B cell (primary cell): ENCODE data around the gene SHOC2.

Experiments
- CTCF ChIP-seq: fragments of 200-600 bp; IDR thresholded peaks from one replicate; pipeline ENCODE4 v1.8.0; 2022; ENCODE audit warnings: antibody characterized with exemption, mild to moderate bottlenecking
- EZH2 ChIP-seq: IDR thresholded peaks from 2 replicates; pipeline ENCODE4 v1.6.1; 2012; ENCODE audit warnings: borderline replicate concordance, low read depth, mild to moderate bottlenecking, moderate library complexity, low read length; ENCODE audit not compliant: insufficient read depth, poor library complexity, severe bottlenecking

DNA sequence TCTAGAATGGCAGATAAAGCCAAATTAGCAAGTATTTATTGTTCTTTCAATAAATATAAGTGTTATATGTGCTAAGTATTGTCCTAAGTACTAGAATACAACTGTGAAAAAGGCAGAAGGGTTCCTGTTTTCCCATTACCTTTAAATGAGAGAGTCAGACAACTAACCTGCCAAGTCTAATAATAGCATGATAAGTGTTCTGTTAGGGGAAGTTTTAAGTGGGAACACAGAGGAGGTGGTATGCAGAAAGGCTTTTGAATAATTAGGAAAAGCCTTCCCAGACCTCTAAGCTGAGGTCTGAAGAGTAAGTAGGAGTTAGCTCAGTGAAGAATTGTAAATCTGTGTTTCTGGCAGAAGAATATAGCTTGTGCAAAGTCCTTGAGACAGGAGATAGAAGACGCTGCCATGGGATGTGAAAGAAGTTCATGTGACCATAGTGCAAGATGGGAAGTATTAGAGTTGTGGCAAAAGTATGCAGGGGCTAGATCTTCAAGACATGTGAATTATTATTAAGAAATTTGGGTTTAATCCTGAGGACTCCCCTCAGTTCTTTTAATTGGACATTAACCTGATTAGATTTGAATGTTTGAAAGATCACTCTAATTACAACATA lies 12.5 kb downstream of the SHOC2 start:
- TF ChIP-seq EZH2, result no peak
- no peak for TF ChIP-seq CTCF
